Body of pancreas (tissue), 4 donors: Measurements from ENCODE around the gene AMHR2. TPM values are rescaled to one million over a fixed set of nuclear protein-coding genes. Genes with fewer than 3 reads are reported as not detected.

Experiments used
- ATAC-seq: fragments of 150-250 bp; one replicate; pipeline ENCODE4 v1.9.1; 2016
- DNase-seq, 4 donors: peaks; one replicate each; pipeline ENCODE4 v3.0.0-alpha.2; 2019
- H3K27ac ChIP-seq, 4 donors: fragments of 200-600 bp; sonication (generic); 1 replicate in 3 of 4; 2 replicates in 1 of 4; pipeline versions ENCODE4 v1.5.1 to v1.6.1; 2016 to 2019; ENCODE audit warnings: mild to moderate bottlenecking in 1 of 4, mixed read lengths in 1 of 4, moderate library complexity in 1 of 4
- H3K27me3 ChIP-seq, 2 donors: fragments of 200-600 bp; sonication (generic); one replicate each; pipeline ENCODE4 v1.6.0; 2016; ENCODE audit warnings: mild to moderate bottlenecking in 1 of 2
- H3K36me3 ChIP-seq, 2 donors: fragments of 200-600 bp; sonication (generic); replicated peaks in 1 of 2; 2 replicates each; pipeline ENCODE4 v1.5.1; 2016; ENCODE audit warnings: low read depth in 2 of 2; ENCODE audit not compliant: insufficient read depth in 1 of 2
- H3K4me1 ChIP-seq: fragments of 200-600 bp; sonication (generic); one replicate; pipeline ENCODE4 v1.6.0; 2016
- H3K4me3 ChIP-seq, 2 donors: fragments of 200-600 bp; sonication (generic); 1 replicate in 1 of 2; 2 replicates in 1 of 2; pipeline ENCODE4 v1.5.1; 2016 to 2019
- H3K9me3 ChIP-seq, 3 donors: fragments of 200-600 bp; sonication (generic); 1 replicate in 2 of 3; 2 replicates in 1 of 3; pipeline ENCODE4 v1.5.1; 2016
- CTCF ChIP-seq, 7 experiments: fragments of 450-650 bp in 4 of 7; fragments of 200-600 bp in 3 of 7; sonication (generic) in 3 of 7; IDR thresholded peaks; one replicate each; pipeline ENCODE4 v1.5.1; 2016 to 2019; ENCODE audit warnings: antibody characterized with exemption in 7 of 7
- POLR2A ChIP-seq, 3 donors: fragments of 450-650 bp; IDR thresholded peaks; one replicate each; pipeline ENCODE4 v1.6.1; 2016; ENCODE audit warnings: antibody characterized with exemption in 3 of 3, mild to moderate bottlenecking in 2 of 3
- WGBS, 2 donors: methylation state at CpG; one replicate each; pipeline ENCODE4 v1.1.5; 2017; 5-methylcytosine and 5-hydroxymethylcytosine counted together
- intact Hi-C: fragments of 100-400 bp; cut with DNase I; formaldehyde crosslinking; loops from one replicate; pipeline ENCODE4 v1.15.1; 2023
- total RNA-seq, 2 donors: library from RNA; depleted of rRNA; stranded (reverse); fragments of >200 nt; gene quantifications; one replicate each; pipeline ENCODE4 v1.1.0, GENCODE V29; 2016

The AMHR2 gene
- total RNA-seq, 2 donors from 2014 or later = 2.3 to 10.6 TPM

GRCh38 chr12:53456654-53457366 lies 33.2 kb downstream of the AMHR2 start:
- no peak for ATAC-seq
- Histone ChIP-seq H3K36me3 (peaks cover 39 to 62% of the 10 kb centered on the region in 2 donors), H3K4me1 (peaks cover 19% of the 10 kb centered on the region), H3K27ac (no peak overlapping the region), H3K9me3 (no peaks in the 10 kb centered on the region), H3K27me3 (no peaks in the 10 kb centered on the region), H3K4me3 (no peak overlapping the region)
- TF ChIP-seq POLR2A (IDR thresholded peaks at IDR 0.05) (no peak), CTCF (IDR thresholded peaks at IDR 0.05) (no peak)
- WGBS, 2 donors = 49 to 52% methylated on average over 6 of the region's 6 CpGs
- intact Hi-C loops = no loop called here
- DNase-seq = no peak

GRCh38 chr12:53459097-53459496 lies 35.4 kb downstream of the AMHR2 start:
- no peak overlapping the region for H3K27ac ChIP-seq
- peaks cover 50 to 84% of the 10 kb centered on the region in 2 donors for H3K36me3 ChIP-seq
- H3K9me3 ChIP-seq = no peaks in the 10 kb centered on the region
- DNase-seq (no peak), ATAC-seq (no peak)
- intact Hi-C loops = no loop called here
- 69% methylated on average over 4 of the region's 4 CpGs for WGBS, 2 donors
- peaks cover 8% of the 10 kb centered on the region for H3K4me1 ChIP-seq
- TF ChIP-seq CTCF (IDR thresholded peaks at IDR 0.05) (no peak), POLR2A (IDR thresholded peaks at IDR 0.05) (no peak)
- H3K4me3 ChIP-seq = no peak overlapping the region
- H3K27me3 ChIP-seq = no peaks in the 10 kb centered on the region

- TF ChIP-seq CTCF (IDR thresholded peaks at IDR 0.05) = no peak
- TF ChIP-seq POLR2A (IDR thresholded peaks at IDR 0.05) = no peak
- no peak for ATAC-seq
- Histone ChIP-seq H3K9me3 (no peaks in the 10 kb centered on the region), H3K36me3 (peaks cover 60 to 85% of the 10 kb centered on the region in 2 donors), H3K27me3 (no peaks in the 10 kb centered on the region), H3K4me1 (no peaks in the 10 kb centered on the region), H3K4me3 (no peak overlapping the region), H3K27ac (no peak overlapping the region)
- DNase-seq = no peak
- WGBS, 2 donors = 69 to 75% methylated on average over 3 of the region's 3 CpGs
- intact Hi-C loops = no loop called here
Measured at GRCh38 chr12:53461059-53461458, 37.4 kb downstream of the AMHR2 start.

- intact Hi-C loops = no loop called here
- Histone ChIP-seq H3K36me3 (peaks cover 56 to 81% of the 10 kb centered on the region in 2 donors), H3K9me3 (no peaks in the 10 kb centered on the region), H3K27ac (no peak overlapping the region), H3K4me3 (no peak overlapping the region), H3K4me1 (no peaks in the 10 kb centered on the region), H3K27me3 (no peaks in the 10 kb centered on the region)
- no peak for TF ChIP-seq POLR2A (IDR thresholded peaks at IDR 0.05)
- TF ChIP-seq CTCF (IDR thresholded peaks at IDR 0.05) = no peak
- no peak for DNase-seq
- 80 to 81% methylated on average over 8 of the region's 8 CpGs for WGBS, 2 donors
- ATAC-seq = no peak
Measured at GRCh38 chr12:53461591-53461990, 37.9 kb downstream of the AMHR2 start.

- no peak overlapping the region for H3K27ac ChIP-seq
- no peak for DNase-seq
- intact Hi-C loops = no loop called here
- no peaks in the 10 kb centered on the region for H3K4me1 ChIP-seq
- no peak overlapping the region for H3K4me3 ChIP-seq
- H3K36me3 ChIP-seq = peaks cover 50 to 82% of the 10 kb centered on the region in 2 donors
- no peak for ATAC-seq
- H3K27me3 ChIP-seq = no peaks in the 10 kb centered on the region
- TF ChIP-seq CTCF (IDR thresholded peaks at IDR 0.05) (no peak), POLR2A (IDR thresholded peaks at IDR 0.05) (no peak)
- 53 to 57% methylated on average over 3 of the region's 3 CpGs for WGBS, 2 donors
- no peaks in the 10 kb centered on the region for H3K9me3 ChIP-seq
Measured at GRCh38 chr12:53462935-53463334, 39.3 kb downstream of the AMHR2 start.
